GM12878 (cell line): Measurements from ENCODE around the gene STYXL1. TPM values are rescaled to one million over a fixed set of nuclear protein-coding genes. Genes with fewer than 3 reads are reported as not detected.

ENCODE experiments used
- ATAC-seq: fragments of 200-7000 bp; cut with Tn5 transposase; 3 replicates; pipeline ENCODE4 v1.9.1; 2020; ENCODE audit warnings: mild to moderate bottlenecking, moderate library complexity
- BruUV-seq: library from RNA; stranded (reverse); fragments of 400-500 nt; replicated peaks from 2 replicates; lab custom pipeline; 2021; lab: Mats Ljungman, UMichigan
- CTCF ChIA-PET: fragments of 300-600 bp; sonication (Branson Sonifier 250); formaldehyde crosslinking; extraction: SDS; loops from one replicate; lab custom pipeline; 2021; ENCODE audit warnings: inconsistent platforms; lab: Yijun Ruan, JAX
- POLR2A ChIA-PET: fragments of 350-600 bp; formaldehyde crosslinking; extraction: SDS; loops from one replicate; lab custom pipeline; 2021; ENCODE audit warnings: inconsistent platforms; lab: Charles Lee
- RAD21 ChIA-PET: fragments of 300-600 bp; sonication (Branson Sonifier 250); formaldehyde crosslinking; loops from one replicate; lab custom pipeline; 2023; ENCODE audit warnings: antibody characterized with exemption; ENCODE audit not compliant: unreplicated experiment; lab: Charles Lee
- SMC1A ChIA-PET: fragments of 300-600 bp; sonication (Branson Sonifier 250); formaldehyde crosslinking; loops from one replicate; lab custom pipeline; 2023; ENCODE audit not compliant: unreplicated experiment, uncharacterized antibody; lab: Charles Lee
- DNase-seq: peaks from one replicate; pipeline ENCODE4 v3.0.0-alpha.2; 2011; ENCODE audit warnings: low read depth, low spot score
- FAIRE-seq: peaks from 3 replicates; lab custom pipeline; 2011; peaks lifted over from hg19 to GRCh38; lab: Jason Lieb, UNC
- H2AFZ ChIP-seq: 2 replicates; pipeline ENCODE4 v1.6.0; 2011; ENCODE audit warnings: low read depth, low read length, control low read depth; ENCODE audit not compliant: control insufficient read depth
- H3K27ac ChIP-seq: 2 replicates; pipeline ENCODE4 v1.5.1; 2011; ENCODE audit warnings: control low read depth; ENCODE audit not compliant: control insufficient read depth, insufficient read depth
- H3K27me3 ChIP-seq, 2 experiments: replicated peaks in 1 of 2; 2 replicates each; pipeline versions ENCODE4 v1.6.0 to v1.6.1; 2011; ENCODE audit warnings: low read length in 1 of 2; ENCODE audit not compliant: control insufficient read depth in 2 of 2, insufficient read depth in 2 of 2
- H3K36me3 ChIP-seq, 2 experiments: 2 replicates each; pipeline ENCODE4 v1.5.1; 2011; ENCODE audit warnings: low read length in 1 of 2; ENCODE audit not compliant: control insufficient read depth in 2 of 2, insufficient read depth in 2 of 2
- H3K4me1 ChIP-seq: 2 replicates; pipeline ENCODE4 v1.6.1; 2011; ENCODE audit warnings: mild to moderate bottlenecking, low read length, moderate library complexity, mixed read lengths; ENCODE audit not compliant: control insufficient read depth, insufficient read depth
- H3K4me2 ChIP-seq: 2 replicates; pipeline ENCODE4 v1.6.0; 2011; ENCODE audit warnings: control low read depth; ENCODE audit not compliant: control insufficient read depth, insufficient read depth
- H3K4me3 ChIP-seq: fragments of 200-600 bp; sonication (generic); 2 replicates; pipeline ENCODE4 v1.5.1; 2016
- H3K79me2 ChIP-seq: 2 replicates; pipeline ENCODE4 v1.6.0; 2011; ENCODE audit warnings: low read length; ENCODE audit not compliant: control insufficient read depth, insufficient read depth
- H3K9ac ChIP-seq: 2 replicates; pipeline ENCODE4 v1.8.0; 2011; ENCODE audit warnings: low read length, control low read depth, mixed read lengths; ENCODE audit not compliant: control insufficient read depth, insufficient read depth
- H3K9me3 ChIP-seq: replicated peaks from 3 replicates; pipeline ENCODE4 v1.5.1; 2011; ENCODE audit warnings: mild to moderate bottlenecking, low read length; ENCODE audit not compliant: control insufficient read depth, insufficient read depth
- H4K20me1 ChIP-seq: 2 replicates; pipeline ENCODE4 v1.6.0; 2011; ENCODE audit not compliant: control insufficient read depth, insufficient read depth
- BHLHE40 ChIP-seq, 2 experiments: fragments of 450-650 bp in 1 of 2; IDR thresholded peaks; 2 replicates each; pipeline ENCODE4 v1.6.1; 2011 to 2017; ENCODE audit warnings: low read depth in 2 of 2, borderline replicate concordance in 1 of 2, improper control_type of control experiment in 1 of 2, low read length in 1 of 2, mild to moderate bottlenecking in 1 of 2
- CBFB ChIP-seq: IDR thresholded peaks from 2 replicates; pipeline ENCODE4 v1.6.1; 2016; ENCODE audit warnings: antibody characterized with exemption, low read depth
- E2F8 ChIP-seq: fragments of 450-650 bp; IDR thresholded peaks from 2 replicates; pipeline ENCODE4 v1.6.1; 2018; ENCODE audit warnings: mild to moderate bottlenecking, low read depth, moderate library complexity; ENCODE audit not compliant: partially characterized antibody
- E4F1 ChIP-seq: fragments of 450-650 bp; IDR thresholded peaks from 2 replicates; pipeline ENCODE4 v1.6.1; 2018; ENCODE audit warnings: borderline replicate concordance, mild to moderate bottlenecking; ENCODE audit not compliant: partially characterized antibody
- EGR1 ChIP-seq, 2 experiments: IDR thresholded peaks; 1 replicate in 1 of 2; 2 replicates in 1 of 2; pipeline ENCODE4 v1.6.1; 2011 to 2012; ENCODE audit warnings: low read depth in 2 of 2, low read length in 2 of 2, borderline replicate concordance in 1 of 2, mild to moderate bottlenecking in 1 of 2, moderate library complexity in 1 of 2
- FOS ChIP-seq: IDR thresholded peaks from 3 replicates; pipeline ENCODE4 v1.6.1; 2011; ENCODE audit warnings: borderline replicate concordance; ENCODE audit not compliant: insufficient read length; ENCODE audit errors: extremely low read depth
- GATAD2B ChIP-seq: fragments of 450-650 bp; conservative IDR thresholded peaks from 2 replicates; pipeline ENCODE4 v1.6.1; 2017; ENCODE audit warnings: low read depth, mild to moderate bottlenecking, moderate library complexity
- KLF5 ChIP-seq: fragments of 450-650 bp; IDR thresholded peaks from 2 replicates; pipeline ENCODE4 v1.6.1; 2014; ENCODE audit warnings: mild to moderate bottlenecking; ENCODE audit not compliant: partially characterized antibody
- RCOR1 ChIP-seq: conservative IDR thresholded peaks from 2 replicates; pipeline ENCODE4 v1.6.1; 2012; ENCODE audit warnings: low read depth, low read length, improper control_type of control experiment
- RUNX3 ChIP-seq: IDR thresholded peaks from 2 replicates; pipeline ENCODE4 v1.6.1; 2012; ENCODE audit warnings: low read length, inconsistent platforms
- USF1 ChIP-seq: IDR thresholded peaks from 2 replicates; pipeline ENCODE4 v1.6.1; 2011; ENCODE audit warnings: borderline replicate concordance, low read depth, mild to moderate bottlenecking, moderate library complexity, mixed read lengths, low read length; ENCODE audit not compliant: insufficient read depth; ENCODE audit errors: extremely low read length
- USF2 ChIP-seq: IDR thresholded peaks from 2 replicates; pipeline ENCODE4 v1.6.1; 2011; ENCODE audit warnings: low read depth, low read length, improper control_type of control experiment, borderline replicate concordance
- ZNF24 ChIP-seq: fragments of 450-650 bp; IDR thresholded peaks from 2 replicates; pipeline ENCODE4 v1.6.1; 2017; ENCODE audit warnings: antibody characterized with exemption, mild to moderate bottlenecking
- WGBS: methylation state at CpG from one replicate; pipeline ENCODE4 v1.1.6; 2016; ENCODE audit warnings: low lambda C conversion rate; ENCODE audit not compliant: insufficient replicate concordance, insufficient coverage; ENCODE audit errors: missing lambda C conversion rate; 5-methylcytosine and 5-hydroxymethylcytosine counted together
- in situ Hi-C: fragments of 300-500 bp; cut with MboI; formaldehyde crosslinking; loops from 9 replicates; pipeline ENCODE4 v1.14.3; 2018; ENCODE audit warnings: mixed read lengths
- intact Hi-C: fragments of 100-400 bp; cut with micrococcal nuclease; formaldehyde crosslinking; loops from one replicate; pipeline ENCODE4 v1.14.2; 2022; ENCODE audit not compliant: unreplicated experiment
- polyA plus RNA-seq, 11 experiments: library from polyadenylated mRNA; depleted of rRNA in 4 of 11; unstranded in 6 of 11; stranded (reverse) in 5 of 11; fragments of >200 nt; fragmentation: Nextera tagmentation in 4 of 11; fragmentation: Illumina TruSeq in 1 of 11; extraction: Ambion mirVana in 4 of 11; extraction: Trizol in 1 of 11; gene quantifications; 1 replicate in 1 of 11; 2 replicates in 10 of 11; pipeline versions ENCODE4 v1.2.1 to v1.2.3, GENCODE V29; 2011 to 2016; ENCODE audit warnings: inconsistent platforms in 2 of 11, missing spikeins in 2 of 11, low read depth in 1 of 11
- total RNA-seq, 4 experiments: library from RNA; depleted of rRNA in 3 of 4; stranded (reverse); fragments of >200 nt in 3 of 4; fragmentation: Illumina TruSeq in 1 of 4; extraction: Trizol in 1 of 4; gene quantifications; 2 replicates each; pipeline versions ENCODE4 v1.2.1 to v1.2.3, GENCODE V29; 2013 to 2021

STYXL1 gene
- total and polyA plus RNA-seq, 10 of the 15 experiments (the other 5 are each of a cell fraction or from before 2014, with no cell fraction given) = 18.4 to 65.9 (median 40.7) TPM

- peak; percentile 66 for TF ChIP-seq E2F8
- peak; percentile 83 for TF ChIP-seq KLF5
- TF ChIP-seq GATAD2B = peak; percentile 97
- TF ChIP-seq RCOR1 = peak; percentile 99
- peak; percentile 85 for TF ChIP-seq RUNX3
Observed at GRCh38 chr7:76047811-76048667, at the start of gene STYXL1, which contains the start of gene MDH2 (continued).

- no peak overlapping the region for H3K9ac ChIP-seq
- WGBS = 52% methylated on average over 3 of the region's 3 CpGs
- CTCF ChIA-PET = no interaction called here
- FAIRE-seq = no peak
- RAD21 ChIA-PET = no interaction called here
- no peak overlapping the region for H3K27ac ChIP-seq
- no peak overlapping the region for H3K4me2 ChIP-seq
- no peaks in the 10 kb centered on the region for H3K9me3 ChIP-seq
- intact Hi-C loops (no loop called here), in situ Hi-C loops (no loop called here)
- no peak for ATAC-seq
- BruUV-seq = no TSS peak
- POLR2A ChIA-PET = no interaction called here
- 0 out of 4 replicates have a peak, but pooled peaks cover 0 to 1% of the 10 kb centered on the region in 2 experiments for H3K27me3 ChIP-seq
- no peaks in the 10 kb centered on the region for H3K4me1 ChIP-seq
- H4K20me1 ChIP-seq = no peaks in the 10 kb centered on the region
- H3K4me3 ChIP-seq = no peak overlapping the region
- no peaks in the 10 kb centered on the region for H3K36me3 ChIP-seq
- H2AFZ ChIP-seq = no peak overlapping the region
- no peaks in the 10 kb centered on the region for H3K79me2 ChIP-seq
- SMC1A ChIA-PET = no interaction called here
- no peak for DNase-seq
- TF ChIP-seq EGR1 (IDR thresholded peaks at IDR 0.05; ENCODE audit: borderline replicate concordance in 1 of 2, low read depth in 2 of 2, low read length in 2 of 2) (no peak), CBFB (no peak), ZNF24 (no peak), BHLHE40 (IDR thresholded peaks at IDR 0.05; ENCODE audit: borderline replicate concordance in 1 of 2, low read depth in 2 of 2, low read length in 1 of 2) (no peak), USF1 (no peak), FOS (no peak), E4F1 (no peak), USF2 (no peak)
Observed at GRCh38 chr7:76095908-76096307, 48.1 kb upstream of the STYXL1 start.
